Measurements from ENCODE around the gene DCAF8.

DCAF8 gene

DNA sequence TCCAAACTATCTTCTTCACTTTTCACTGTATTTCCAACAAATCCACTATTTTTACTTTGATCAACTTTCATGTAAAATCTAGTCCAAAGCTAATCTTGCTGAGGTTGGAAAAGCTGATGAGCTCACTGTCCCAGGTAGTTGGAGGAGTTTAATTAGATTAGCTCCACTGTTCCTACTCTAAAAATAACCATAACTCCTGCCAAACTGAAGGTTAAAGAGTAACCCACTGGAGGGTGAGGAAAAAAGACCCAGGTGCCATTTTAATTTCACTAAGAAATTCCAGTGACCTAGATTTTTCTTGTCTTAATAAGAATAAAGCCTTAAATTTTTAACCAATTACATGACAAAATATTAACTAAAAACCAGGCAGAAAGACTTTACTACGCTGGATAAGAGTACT, 15.3 kb downstream of the DCAF8 start (continued):
- TF ChIP-seq, protein P1, sequence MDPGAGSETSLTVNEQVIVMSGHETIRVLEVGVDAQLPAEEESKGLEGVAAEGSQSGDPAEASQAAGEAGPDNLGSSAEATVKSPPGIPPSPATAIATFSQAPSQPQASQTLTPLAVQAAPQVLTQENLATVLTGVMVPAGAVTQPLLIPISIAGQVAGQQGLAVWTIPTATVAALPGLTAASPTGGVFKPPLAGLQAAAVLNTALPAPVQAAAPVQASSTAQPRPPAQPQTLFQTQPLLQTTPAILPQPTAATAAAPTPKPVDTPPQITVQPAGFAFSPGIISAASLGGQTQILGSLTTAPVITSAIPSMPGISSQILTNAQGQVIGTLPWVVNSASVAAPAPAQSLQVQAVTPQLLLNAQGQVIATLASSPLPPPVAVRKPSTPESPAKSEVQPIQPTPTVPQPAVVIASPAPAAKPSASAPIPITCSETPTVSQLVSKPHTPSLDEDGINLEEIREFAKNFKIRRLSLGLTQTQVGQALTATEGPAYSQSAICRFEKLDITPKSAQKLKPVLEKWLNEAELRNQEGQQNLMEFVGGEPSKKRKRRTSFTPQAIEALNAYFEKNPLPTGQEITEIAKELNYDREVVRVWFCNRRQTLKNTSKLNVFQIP (CRISPR knock-in tag; IDR thresholded peaks at IDR 0.05; ENCODE audit: borderline replicate concordance, low read depth) = no peak
- TF ChIP-seq OSR1 (CRISPR knock-in tag; IDR thresholded peaks at IDR 0.05) (no peak), CREB5 (CRISPR knock-in tag; IDR thresholded peaks at IDR 0.05; ENCODE audit: low read depth) (no peak), RARB (CRISPR knock-in tag; IDR thresholded peaks at IDR 0.05) (no peak), TCF4 (CRISPR knock-in tag; IDR thresholded peaks at IDR 0.05; ENCODE audit: borderline replicate concordance) (no peak), TOX (CRISPR knock-in tag; IDR thresholded peaks at IDR 0.05; ENCODE audit: borderline replicate concordance) (no peak), ESRRG (CRISPR knock-in tag; IDR thresholded peaks at IDR 0.05) (no peak), ZFP3 (CRISPR knock-in tag; IDR thresholded peaks at IDR 0.05) (no peak)

GRCh38 chr1:160245434-160245833, 16.9 kb downstream of the DCAF8 start:
- no peak for TF ChIP-seq ARNTL (CRISPR knock-in tag; IDR thresholded peaks at IDR 0.05; ENCODE audit: borderline replicate concordance, low read depth)
- TF ChIP-seq CSRNP3 (CRISPR knock-in tag; IDR thresholded peaks at IDR 0.05) = no peak
- TF ChIP-seq PATZ1 (CRISPR knock-in tag; IDR thresholded peaks at IDR 0.05; ENCODE audit: borderline replicate concordance) = no peak
- TF ChIP-seq ZFP3 (CRISPR knock-in tag; IDR thresholded peaks at IDR 0.05) = no peak
- TF ChIP-seq ZNF565 (CRISPR knock-in tag; conservative IDR thresholded peaks at IDR 0.05; ENCODE audit: low read depth) = no peak
- TF ChIP-seq, protein P1 (CRISPR knock-in tag; IDR thresholded peaks at IDR 0.05; ENCODE audit: borderline replicate concordance, low read depth) = no peak
- no peak for TF ChIP-seq OSR1 (CRISPR knock-in tag; IDR thresholded peaks at IDR 0.05)
- no peak for TF ChIP-seq BACH2 (CRISPR knock-in tag; IDR thresholded peaks at IDR 0.05; ENCODE audit: borderline replicate concordance)
- TF ChIP-seq ZNF70 (CRISPR knock-in tag; IDR thresholded peaks at IDR 0.05) = no peak
- ATAC-seq = no peak

- ATAC-seq = no peak
- no peak for TF ChIP-seq CREB5 (CRISPR knock-in tag; IDR thresholded peaks at IDR 0.05; ENCODE audit: low read depth)
- TF ChIP-seq ZFP3 (CRISPR knock-in tag; IDR thresholded peaks at IDR 0.05) = no peak
- TF ChIP-seq ZNF70 (CRISPR knock-in tag; IDR thresholded peaks at IDR 0.05) = no peak
- no peak for TF ChIP-seq PATZ1 (CRISPR knock-in tag; IDR thresholded peaks at IDR 0.05; ENCODE audit: borderline replicate concordance)
- TF ChIP-seq ARNTL (CRISPR knock-in tag; IDR thresholded peaks at IDR 0.05; ENCODE audit: borderline replicate concordance, low read depth) = no peak
- TF ChIP-seq CSRNP3 (CRISPR knock-in tag; IDR thresholded peaks at IDR 0.05) = no peak
- TF ChIP-seq OSR1 (CRISPR knock-in tag; IDR thresholded peaks at IDR 0.05) = no peak
- no peak for TF ChIP-seq ZNF565 (CRISPR knock-in tag; conservative IDR thresholded peaks at IDR 0.05; ENCODE audit: low read depth)
- no peak for TF ChIP-seq ZC3H10 (CRISPR knock-in tag; IDR thresholded peaks at IDR 0.05)
- TF ChIP-seq GLIS3 (CRISPR knock-in tag; IDR thresholded peaks at IDR 0.05) = no peak
- no peak for TF ChIP-seq CSDC2 (CRISPR knock-in tag; IDR thresholded peaks at IDR 0.05)
- TF ChIP-seq BACH2 (CRISPR knock-in tag; IDR thresholded peaks at IDR 0.05; ENCODE audit: borderline replicate concordance) = no peak
- no peak for TF ChIP-seq TSHZ2 (CRISPR knock-in tag; IDR thresholded peaks at IDR 0.05)
- no peak for TF ChIP-seq TOX (CRISPR knock-in tag; IDR thresholded peaks at IDR 0.05; ENCODE audit: borderline replicate concordance)
Measured at GRCh38 chr1:160244209-160244608, 18.1 kb downstream of the DCAF8 start.
